ENCODE data around the gene SIK3.

The SIK3 gene

GRCh38 chr11:117016246-117016645 is 82.0 kb downstream of the SIK3 start:
- H3K9me3 ChIP-seq: no peaks in the 10 kb centered on the region
- H3K36me3 ChIP-seq: no peaks in the 10 kb centered on the region
- no peak overlapping the region for H3K27ac ChIP-seq
- no peaks in the 10 kb centered on the region for H3K4me1 ChIP-seq (ENCODE audit: control insufficient read depth in 1 of 2, insufficient read depth in 1 of 2, low read depth in 1 of 2, low read length in 1 of 2)
- H3K27me3 ChIP-seq: no peaks in the 10 kb centered on the region
- H3K4me3 ChIP-seq (ENCODE audit: low read depth in 1 of 2, low read length in 1 of 2): no peak overlapping the region
- TF ChIP-seq, protein P1, sequence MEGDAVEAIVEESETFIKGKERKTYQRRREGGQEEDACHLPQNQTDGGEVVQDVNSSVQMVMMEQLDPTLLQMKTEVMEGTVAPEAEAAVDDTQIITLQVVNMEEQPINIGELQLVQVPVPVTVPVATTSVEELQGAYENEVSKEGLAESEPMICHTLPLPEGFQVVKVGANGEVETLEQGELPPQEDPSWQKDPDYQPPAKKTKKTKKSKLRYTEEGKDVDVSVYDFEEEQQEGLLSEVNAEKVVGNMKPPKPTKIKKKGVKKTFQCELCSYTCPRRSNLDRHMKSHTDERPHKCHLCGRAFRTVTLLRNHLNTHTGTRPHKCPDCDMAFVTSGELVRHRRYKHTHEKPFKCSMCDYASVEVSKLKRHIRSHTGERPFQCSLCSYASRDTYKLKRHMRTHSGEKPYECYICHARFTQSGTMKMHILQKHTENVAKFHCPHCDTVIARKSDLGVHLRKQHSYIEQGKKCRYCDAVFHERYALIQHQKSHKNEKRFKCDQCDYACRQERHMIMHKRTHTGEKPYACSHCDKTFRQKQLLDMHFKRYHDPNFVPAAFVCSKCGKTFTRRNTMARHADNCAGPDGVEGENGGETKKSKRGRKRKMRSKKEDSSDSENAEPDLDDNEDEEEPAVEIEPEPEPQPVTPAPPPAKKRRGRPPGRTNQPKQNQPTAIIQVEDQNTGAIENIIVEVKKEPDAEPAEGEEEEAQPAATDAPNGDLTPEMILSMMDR (IDR thresholded peaks at IDR 0.05): no peak

DNA sequence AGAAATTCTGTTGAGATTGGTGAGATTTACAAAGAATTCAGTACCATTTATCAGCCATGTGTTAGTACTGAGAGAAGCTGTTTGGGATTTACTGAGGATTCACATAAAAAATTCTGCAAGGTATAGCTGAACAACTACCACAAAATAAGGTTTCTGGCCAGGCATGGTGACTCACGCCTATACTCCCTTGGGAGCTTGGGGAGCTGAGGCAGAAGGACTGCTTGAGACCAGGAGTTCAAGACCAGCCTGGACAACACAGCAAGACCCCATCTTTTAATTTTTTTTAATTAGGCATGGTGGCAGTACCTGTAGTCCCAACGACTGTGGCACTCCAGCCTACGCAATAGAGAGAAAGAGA is 86.7 kb downstream of the SIK3 start:
- TF ChIP-seq, protein P1 (IDR thresholded peaks at IDR 0.05): no peak
- H3K9me3 ChIP-seq: no peaks in the 10 kb centered on the region
- H3K4me1 ChIP-seq (ENCODE audit: control insufficient read depth in 1 of 2, insufficient read depth in 1 of 2, low read depth in 1 of 2, low read length in 1 of 2): peaks cover 0 to 4% of the 10 kb centered on the region in 2 experiments
- H3K27me3 ChIP-seq: no peaks in the 10 kb centered on the region
- no peaks in the 10 kb centered on the region for H3K36me3 ChIP-seq
- H3K27ac ChIP-seq: no peak overlapping the region
- no peak overlapping the region for H3K4me3 ChIP-seq (ENCODE audit: low read depth in 1 of 2, low read length in 1 of 2)

DNA sequence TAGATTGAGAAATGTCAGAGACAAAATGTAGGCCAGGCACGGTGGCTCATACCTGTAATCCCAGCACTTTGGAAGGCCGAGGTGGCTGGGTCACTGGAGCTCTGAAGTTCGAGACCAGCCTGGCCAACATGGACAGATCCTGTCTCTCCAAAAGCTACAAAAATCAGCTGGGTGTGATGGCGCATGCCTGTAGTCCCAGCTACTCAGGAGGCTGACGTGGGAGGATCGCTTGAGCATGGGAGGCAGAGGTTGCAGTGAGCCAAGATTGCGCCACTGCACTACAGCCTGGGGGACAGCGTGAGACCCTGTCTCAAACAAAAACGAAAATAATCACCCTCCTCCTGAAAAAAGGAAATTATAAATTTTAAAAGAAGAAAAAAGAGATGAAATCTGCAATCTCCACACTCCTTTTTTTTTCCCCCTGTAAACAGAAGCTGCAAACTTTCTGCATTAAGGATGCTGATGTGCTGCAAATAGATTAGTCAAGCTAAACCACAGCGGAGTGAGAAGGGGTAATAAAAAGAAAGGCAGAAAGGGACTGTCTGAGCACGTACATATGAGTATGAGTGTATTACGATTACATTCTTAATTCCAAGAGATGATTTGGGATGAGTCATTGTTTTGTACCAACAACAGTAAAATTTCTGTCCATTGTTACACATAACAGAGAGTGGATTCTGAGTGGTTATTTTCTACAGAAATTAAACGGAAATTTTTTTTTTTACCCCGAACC is 87.3 kb downstream of the SIK3 start:
- TF ChIP-seq, protein P1 (IDR thresholded peaks at IDR 0.05): no peak
- Histone ChIP-seq H3K27me3 (no peaks in the 10 kb centered on the region), H3K27ac (no peak overlapping the region), H3K4me3 (ENCODE audit: low read depth in 1 of 2, low read length in 1 of 2) (no peak overlapping the region), H3K36me3 (no peaks in the 10 kb centered on the region), H3K4me1 (ENCODE audit: control insufficient read depth in 1 of 2, insufficient read depth in 1 of 2, low read depth in 1 of 2, low read length in 1 of 2) (peaks cover 5 to 9% of the 10 kb centered on the region in 2 experiments), H3K9me3 (no peaks in the 10 kb centered on the region)

DNA sequence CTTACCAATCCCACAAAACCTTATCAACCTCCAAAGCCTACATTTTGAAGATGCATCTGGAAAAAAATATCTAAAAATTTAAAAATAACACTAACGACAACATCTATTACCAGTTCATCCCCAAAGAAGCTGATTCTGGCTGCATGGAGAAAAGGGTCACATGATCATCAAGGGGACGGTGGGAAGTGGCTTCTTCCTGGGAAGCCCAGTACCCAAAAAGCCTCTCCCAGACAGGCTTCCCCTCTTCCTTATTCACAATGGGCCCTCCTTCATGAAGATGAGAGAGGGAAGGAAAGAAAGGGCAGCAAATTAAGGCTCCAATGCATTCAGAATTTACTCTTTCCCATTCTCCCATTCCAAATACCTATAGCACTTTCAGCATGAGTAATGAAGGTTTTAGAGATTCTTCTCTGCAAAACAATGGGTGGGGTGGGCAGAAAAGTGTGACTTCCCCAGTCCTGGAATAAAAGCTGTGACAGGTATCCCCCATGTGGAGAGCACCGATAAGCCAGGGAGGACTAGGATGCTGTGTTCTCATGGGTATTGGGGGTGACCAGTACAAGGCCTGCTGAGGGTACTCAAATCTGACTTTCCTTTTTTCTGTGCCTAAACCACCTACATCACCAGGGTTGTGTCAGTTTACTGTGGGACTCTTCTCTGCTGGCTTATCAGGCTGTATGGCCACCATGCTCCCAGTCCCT is 88.2 kb downstream of the SIK3 start:
- Histone ChIP-seq H3K4me1 (ENCODE audit: control insufficient read depth in 1 of 2, insufficient read depth in 1 of 2, low read depth in 1 of 2, low read length in 1 of 2) (peaks cover 12 to 17% of the 10 kb centered on the region in 2 experiments), H3K4me3 (ENCODE audit: low read depth in 1 of 2, low read length in 1 of 2) (no peak overlapping the region), H3K36me3 (no peaks in the 10 kb centered on the region), H3K27me3 (no peaks in the 10 kb centered on the region), H3K9me3 (no peaks in the 10 kb centered on the region), H3K27ac (no peak overlapping the region)
- TF ChIP-seq, protein P1 (IDR thresholded peaks at IDR 0.05): no peak

DNA sequence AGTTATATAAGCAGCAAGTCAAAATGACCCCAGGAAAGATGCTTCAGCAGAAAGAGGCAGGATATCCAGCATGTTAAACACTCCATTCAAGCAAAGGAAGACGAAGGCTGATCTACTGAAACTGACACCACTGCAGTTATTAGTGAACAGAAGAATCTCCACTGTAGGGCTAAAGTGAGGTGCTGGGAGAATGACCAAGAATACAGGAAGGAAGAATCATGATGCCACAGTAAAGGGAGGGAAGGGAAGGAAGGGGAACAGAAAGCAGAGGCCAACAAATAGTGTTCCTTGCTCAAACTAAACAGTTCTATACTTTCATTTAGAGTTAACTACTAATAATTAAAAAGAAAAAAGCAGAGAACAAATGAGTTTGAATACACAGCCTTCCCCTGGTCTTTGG is 92.5 kb downstream of the SIK3 start:
- H3K4me3 ChIP-seq (ENCODE audit: low read depth in 1 of 2, low read length in 1 of 2): no peak overlapping the region
- peaks cover 6% of the 10 kb centered on the region for H3K36me3 ChIP-seq
- H3K4me1 ChIP-seq (ENCODE audit: control insufficient read depth in 1 of 2, insufficient read depth in 1 of 2, low read depth in 1 of 2, low read length in 1 of 2): peaks cover 15 to 31% of the 10 kb centered on the region in 2 experiments
- H3K27ac ChIP-seq: peak overlapping the region; percentile 73
- H3K27me3 ChIP-seq: no peaks in the 10 kb centered on the region
- no peaks in the 10 kb centered on the region for H3K9me3 ChIP-seq
- TF ChIP-seq, protein P1 (IDR thresholded peaks at IDR 0.05): no peak
